Gastroesophageal sphincter (tissue), 4 donors: ENCODE results near the gene DNAJC5G. TPM values are rescaled to one million over a fixed set of nuclear protein-coding genes. Genes with fewer than 3 reads are reported as not detected.

Experiments
- ATAC-seq: fragments of 150-250 bp; one replicate; pipeline ENCODE4 v1.9.1; 2016; ENCODE audit warnings: mild to moderate bottlenecking, moderate library complexity
- H3K27ac ChIP-seq, 4 donors: fragments of 200-600 bp; sonication (generic) in 3 of 4; 1 replicate in 3 of 4; 2 replicates in 1 of 4; pipeline ENCODE4 v1.5.1; 2016 to 2019
- H3K27me3 ChIP-seq: fragments of 200-600 bp; sonication (generic); one replicate; pipeline ENCODE4 v1.5.1; 2019
- H3K36me3 ChIP-seq, 2 donors: fragments of 200-600 bp; sonication (generic); one replicate each; pipeline ENCODE4 v1.5.1; 2019; ENCODE audit warnings: control low read depth in 1 of 2
- H3K4me1 ChIP-seq, 3 donors: fragments of 200-600 bp; sonication (generic); 1 replicate in 2 of 3; 2 replicates in 1 of 3; pipeline ENCODE4 v1.5.1; 2016 to 2019; ENCODE audit warnings: control low read depth in 2 of 3
- H3K4me3 ChIP-seq, 2 donors: fragments of 200-600 bp; sonication (generic); one replicate each; pipeline ENCODE4 v1.5.1; 2019; ENCODE audit warnings: mild to moderate bottlenecking in 1 of 2, moderate library complexity in 1 of 2
- H3K9me3 ChIP-seq, 3 donors: fragments of 200-600 bp; sonication (generic); one replicate each; pipeline ENCODE4 v1.5.1; 2017 to 2019; ENCODE audit warnings: control low read depth in 2 of 3
- EP300 ChIP-seq: sonication (generic); formaldehyde crosslinking; IDR thresholded peaks from one replicate; pipeline ENCODE4 v1.6.1; 2017; ENCODE audit warnings: antibody characterized with exemption, mild to moderate bottlenecking
- POLR2A ChIP-seq, 2 donors: fragments of 450-650 bp; IDR thresholded peaks; one replicate each; pipeline ENCODE4 v1.6.1; 2017; ENCODE audit warnings: antibody characterized with exemption in 2 of 2, mild to moderate bottlenecking in 2 of 2, moderate library complexity in 1 of 2
- POLR2AphosphoS5 ChIP-seq: sonication (generic); formaldehyde crosslinking; IDR thresholded peaks from one replicate; pipeline ENCODE4 v1.6.1; 2017; ENCODE audit warnings: antibody characterized with exemption
- WGBS, 2 donors: methylation state at CpG; one replicate each; pipeline ENCODE4 v1.1.5; 2018; ENCODE audit warnings: low coverage in 1 of 2; 5-methylcytosine and 5-hydroxymethylcytosine counted together
- total RNA-seq, 4 donors: library from RNA; depleted of rRNA; stranded (reverse); fragments of >200 nt; gene quantifications; one replicate each; pipeline ENCODE4 v1.1.0, GENCODE V29; 2016
- TF ChIP-seq, protein P1 (sequence below), 4 experiments: fragments of 200-600 bp in 2 of 4; fragments of 450-650 bp in 2 of 4; sonication (generic) in 1 of 4; IDR thresholded peaks; one replicate each; pipeline ENCODE4 v1.5.1; 2017 to 2019; ENCODE audit warnings: antibody characterized with exemption in 4 of 4, mild to moderate bottlenecking in 2 of 4, moderate library complexity in 2 of 4

Gene DNAJC5G
- total RNA-seq, 4 donors from 2014 or later, result not detected

DNA sequence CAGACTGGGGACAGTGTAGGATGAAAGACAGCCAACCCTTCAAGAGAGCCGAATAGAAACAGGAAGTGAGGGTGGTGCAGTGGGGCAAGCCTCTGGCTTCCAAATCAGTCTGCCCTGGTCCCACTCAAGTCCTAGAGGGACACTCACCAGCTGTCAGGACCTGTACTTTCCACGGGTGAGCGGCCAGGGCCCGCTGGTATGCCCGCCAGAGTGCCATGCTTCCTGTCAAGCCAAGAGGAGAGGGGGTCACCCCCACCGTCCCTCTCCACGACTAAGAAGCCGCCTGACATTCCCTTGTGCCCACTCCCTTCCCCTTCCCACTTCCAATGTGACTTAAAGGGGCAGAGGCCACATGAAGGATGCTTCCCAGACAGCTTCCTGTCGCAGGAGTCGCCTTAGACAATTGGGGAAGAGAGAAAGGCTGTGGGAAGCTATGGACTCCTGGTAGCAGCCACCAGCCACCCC is 47.1 kb downstream of the DNAJC5G start:
- H3K27ac ChIP-seq, result peak overlapping the region; percentile 89 to 95 (median 92)
- H3K27me3 ChIP-seq, result no peaks in the 10 kb centered on the region
- H3K4me3 ChIP-seq, result peak overlapping the region; percentile 69 to 78
- WGBS, 2 donors, result 0 to 3% methylated on average over 2 to 5 of the region's 10 CpGs
- no peak for ATAC-seq
- H3K36me3 ChIP-seq, result peaks cover 0 to 29% of the 10 kb centered on the region in 2 donors
- no peak for TF ChIP-seq POLR2A (IDR thresholded peaks at IDR 0.05)
- no peak for TF ChIP-seq EP300
- TF ChIP-seq, protein P1, sequence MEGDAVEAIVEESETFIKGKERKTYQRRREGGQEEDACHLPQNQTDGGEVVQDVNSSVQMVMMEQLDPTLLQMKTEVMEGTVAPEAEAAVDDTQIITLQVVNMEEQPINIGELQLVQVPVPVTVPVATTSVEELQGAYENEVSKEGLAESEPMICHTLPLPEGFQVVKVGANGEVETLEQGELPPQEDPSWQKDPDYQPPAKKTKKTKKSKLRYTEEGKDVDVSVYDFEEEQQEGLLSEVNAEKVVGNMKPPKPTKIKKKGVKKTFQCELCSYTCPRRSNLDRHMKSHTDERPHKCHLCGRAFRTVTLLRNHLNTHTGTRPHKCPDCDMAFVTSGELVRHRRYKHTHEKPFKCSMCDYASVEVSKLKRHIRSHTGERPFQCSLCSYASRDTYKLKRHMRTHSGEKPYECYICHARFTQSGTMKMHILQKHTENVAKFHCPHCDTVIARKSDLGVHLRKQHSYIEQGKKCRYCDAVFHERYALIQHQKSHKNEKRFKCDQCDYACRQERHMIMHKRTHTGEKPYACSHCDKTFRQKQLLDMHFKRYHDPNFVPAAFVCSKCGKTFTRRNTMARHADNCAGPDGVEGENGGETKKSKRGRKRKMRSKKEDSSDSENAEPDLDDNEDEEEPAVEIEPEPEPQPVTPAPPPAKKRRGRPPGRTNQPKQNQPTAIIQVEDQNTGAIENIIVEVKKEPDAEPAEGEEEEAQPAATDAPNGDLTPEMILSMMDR (IDR thresholded peaks at IDR 0.05), result no peak
- no peak for TF ChIP-seq POLR2AphosphoS5
- no peaks in the 10 kb centered on the region for H3K9me3 ChIP-seq
- peaks cover 2 to 31% (median 13%) of the 10 kb centered on the region in 3 donors for H3K4me1 ChIP-seq

DNA sequence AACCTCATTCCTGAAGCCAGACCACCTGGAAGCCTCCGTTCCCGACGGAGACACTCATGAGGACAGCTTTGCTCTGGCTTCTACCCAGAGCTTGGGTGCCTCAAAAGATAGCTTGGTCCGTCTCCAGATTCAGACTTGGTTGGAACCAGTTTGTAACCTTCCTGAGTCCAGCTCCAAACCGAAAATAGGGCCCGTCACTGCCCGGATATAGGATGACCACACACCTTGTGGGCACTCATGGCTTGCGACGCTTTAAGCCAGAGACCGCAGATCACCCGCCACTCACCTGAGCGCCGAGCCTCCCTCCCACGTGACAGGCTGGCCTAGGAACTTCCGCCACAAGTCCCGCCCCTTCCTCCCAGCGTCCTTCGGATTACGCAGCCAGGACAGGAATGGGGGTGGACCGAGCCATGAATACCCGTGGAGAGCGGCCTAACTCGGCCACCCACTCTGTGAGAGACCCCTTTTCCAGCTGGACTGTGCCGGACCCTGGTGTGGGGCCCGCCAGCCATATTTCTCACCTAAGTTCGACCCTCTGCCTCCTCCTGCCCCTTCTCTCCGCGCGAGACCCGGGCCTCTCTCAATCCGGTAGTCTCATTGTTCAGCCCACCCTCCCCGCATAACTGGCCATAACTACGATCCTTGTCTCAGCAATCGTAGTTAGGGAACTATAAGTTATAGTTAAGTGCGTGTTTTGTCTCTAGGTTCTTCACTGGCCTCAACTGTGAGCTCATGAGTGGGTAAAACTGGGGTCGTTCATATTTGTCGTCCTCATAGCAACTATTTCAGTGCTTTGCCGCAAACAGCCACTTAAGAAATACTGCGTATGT is 47.7 kb downstream of the DNAJC5G start, which contains the start of gene MPV17:
Gene MPV17, minus strand, starts transcription at position 332 of the 830 bp plus-strand sequence. CDS start 580 bp downstream, outside the sequence.
- ATAC-seq, result peak; percentile 94
- H3K27ac ChIP-seq, result peak within 1 kb of the TSS; percentile 89 to 95 (median 92)
- H3K4me1 ChIP-seq, result peaks cover 2 to 31% (median 13%) of the 10 kb centered on the region in 3 donors
- H3K36me3 ChIP-seq, result peaks cover 0 to 36% of the 10 kb centered on the region in 2 donors
- WGBS, 2 donors, result 0 to 1% methylated on average over 15 to 17 of the region's 39 CpGs
- no peaks in the 10 kb centered on the region for H3K9me3 ChIP-seq
- no peaks in the 10 kb centered on the region for H3K27me3 ChIP-seq
- H3K4me3 ChIP-seq, result peak within 1 kb of the TSS; percentile 69 to 78
- TF ChIP-seq EP300 (no peak), POLR2A (IDR thresholded peaks at IDR 0.05) (peak; percentile 68 to 73), POLR2AphosphoS5 (peak; percentile 92)
- TF ChIP-seq, protein P1 (IDR thresholded peaks at IDR 0.05), result no peak

DNA sequence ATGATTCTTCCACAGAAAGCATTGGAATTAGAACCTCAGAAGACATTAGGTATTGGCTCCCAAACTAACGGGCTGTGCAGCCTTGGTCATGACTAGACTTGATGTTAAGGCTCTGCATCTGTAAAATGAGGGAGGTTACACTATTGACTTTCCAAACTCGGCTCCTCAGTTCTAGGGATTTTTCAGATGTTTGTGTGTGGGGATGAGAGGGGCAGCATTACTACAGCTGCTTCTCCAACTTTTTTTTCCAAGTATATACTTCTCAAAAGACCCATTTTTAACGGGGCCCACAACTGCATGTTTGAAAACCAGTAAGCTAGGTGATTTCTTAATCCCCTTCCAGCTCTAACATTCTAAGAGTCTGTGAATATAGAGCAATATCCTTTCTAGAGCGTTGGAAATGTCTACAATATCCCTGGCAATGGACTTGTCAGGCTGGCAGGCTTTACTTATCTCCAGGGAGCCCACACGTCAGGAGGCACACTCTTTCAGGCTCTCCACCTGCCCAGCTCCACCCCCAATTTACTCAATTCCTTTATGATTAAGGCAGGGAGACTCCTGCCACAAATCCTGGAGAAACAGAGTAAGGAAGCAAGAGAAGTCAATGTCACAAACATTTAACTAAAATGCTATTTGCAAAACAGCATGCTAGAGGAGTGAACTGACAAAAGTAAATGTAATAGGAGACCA is 48.5 kb downstream of the DNAJC5G start:
- TF ChIP-seq, protein P1 (IDR thresholded peaks at IDR 0.05), result no peak
- TF ChIP-seq POLR2AphosphoS5 (no peak), POLR2A (IDR thresholded peaks at IDR 0.05) (no peak), EP300 (no peak)
- no peak for ATAC-seq
- 11 to 14% methylated on average over 4 to 5 of the region's 5 CpGs for WGBS, 2 donors

DNA sequence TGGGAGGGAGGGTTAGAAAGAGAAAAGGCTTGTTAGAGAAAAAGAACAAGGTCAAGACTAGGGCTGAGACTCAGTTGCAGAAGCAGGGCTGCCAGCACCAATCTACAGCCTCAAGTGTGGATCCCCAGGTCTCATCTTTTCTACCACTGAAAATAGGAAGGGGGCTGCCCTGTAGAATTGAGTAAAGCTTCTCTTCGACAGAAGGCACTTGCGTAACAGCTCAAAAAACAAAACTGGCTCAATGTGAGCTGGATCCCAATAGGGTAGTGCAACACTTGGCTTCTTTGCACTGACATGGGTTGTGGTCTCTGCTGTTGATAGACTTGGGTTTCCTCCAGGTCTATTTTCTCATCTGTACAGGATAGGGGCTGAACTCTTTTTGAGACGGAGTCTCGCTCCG is 49.5 kb downstream of the DNAJC5G start:
- H3K27me3 ChIP-seq, result no peaks in the 10 kb centered on the region
- TF ChIP-seq EP300 (no peak), POLR2AphosphoS5 (no peak)
- WGBS, 2 donors, result 86 to 100% methylated on average over 2 of the region's 5 CpGs
- no peak for ATAC-seq
- peaks cover 0 to 41% of the 10 kb centered on the region in 2 donors for H3K36me3 ChIP-seq
- H3K4me1 ChIP-seq, result peaks cover 2 to 31% (median 13%) of the 10 kb centered on the region in 3 donors
- H3K9me3 ChIP-seq, result no peaks in the 10 kb centered on the region
- no peak overlapping the region for H3K4me3 ChIP-seq
- no peak overlapping the region for H3K27ac ChIP-seq

More for the DNA sequence above, 48.5 kb downstream of the DNAJC5G start:
- Histone ChIP-seq H3K9me3 (no peaks in the 10 kb centered on the region), H3K36me3 (peaks cover 0 to 36% of the 10 kb centered on the region in 2 donors), H3K27me3 (no peaks in the 10 kb centered on the region), H3K27ac (peak overlapping the region; percentile 89 to 95 (median 92)), H3K4me1 (peaks cover 2 to 31% (median 13%) of the 10 kb centered on the region in 3 donors), H3K4me3 (peak overlapping the region; percentile 69 to 78)

Other genes starting within 250 kb of the DNAJC5G start
- gene TMEM214, start 242.5 kb upstream of the DNAJC5G start, total RNA-seq, result 10 to 100 TPM; 16.7 to 39.4 (median 30.3) TPM
- gene AGBL5, start 223.8 kb upstream of the DNAJC5G start, total RNA-seq, result 10 to 100 TPM; 16.2 to 31.7 (median 23.0) TPM
- gene OST4, start 203.8 kb upstream of the DNAJC5G start, total RNA-seq, result 100 to 1,000 TPM; 201 to 353 (median 221) TPM
- 100 to 1,000 TPM in 3 of 4 donors, 10 to 100 TPM in 1; 94.1 to 257 (median 174) TPM for gene EMILIN1, start 196.8 kb upstream of the DNAJC5G start, total RNA-seq
- gene KHK, start 188.7 kb upstream of the DNAJC5G start, total RNA-seq, result 1 to 10 TPM; 1.2 to 6.1 (median 1.9) TPM
- gene CGREF1, start 156.3 kb upstream of the DNAJC5G start, total RNA-seq, result 1 to 10 TPM in 1 of 4 donors, not detected in 3; 1.0 TPM
- 1 to 10 TPM in 1 of 4 donors, not detected in 3; 1.5 TPM for gene ABHD1, start 151.6 kb upstream of the DNAJC5G start, total RNA-seq
- 10 to 100 TPM; 47.0 to 83.9 (median 50.8) TPM for gene PREB, start 140.8 kb upstream of the DNAJC5G start, total RNA-seq
- gene PRR30, start 136.0 kb upstream of the DNAJC5G start, total RNA-seq, result not detected
- gene TCF23, start 126.4 kb upstream of the DNAJC5G start, total RNA-seq, result under 1 TPM in 1 of 4 donors, not detected in 3; 0.13 TPM
- gene ATRAID, start 63.4 kb upstream of the DNAJC5G start, total RNA-seq, result 100 to 1,000 TPM; 124 to 147 (median 129) TPM
- gene SLC5A6, start 63.2 kb upstream of the DNAJC5G start, total RNA-seq, result 10 to 100 TPM in 3 of 4 donors, 1 to 10 TPM in 1; 8.3 to 16.8 (median 13.5) TPM
- gene CAD, start 58.1 kb upstream of the DNAJC5G start, total RNA-seq, result 10 to 100 TPM; 12.1 to 23.3 (median 16.3) TPM
- not detected for gene SLC30A3, start 12.4 kb upstream of the DNAJC5G start, total RNA-seq
- gene TRIM54, start 7.0 kb downstream of the DNAJC5G start, total RNA-seq, result under 1 TPM in 2 of 4 donors, not detected in 2; 0.15 to 0.31 TPM
- gene UCN, start 33.0 kb downstream of the DNAJC5G start, total RNA-seq, result 1 to 10 TPM in 3 of 4 donors, under 1 TPM in 1; 0.67 to 5.0 (median 2.0) TPM
- 10 to 100 TPM; 57.9 to 93.4 (median 66.4) TPM for gene MPV17, start 47.7 kb downstream of the DNAJC5G start, total RNA-seq
- 10 to 100 TPM; 26.2 to 68.5 (median 32.0) TPM for gene GTF3C2, start 81.3 kb downstream of the DNAJC5G start, total RNA-seq
- gene EIF2B4, start 94.9 kb downstream of the DNAJC5G start, total RNA-seq, result 10 to 100 TPM; 40.8 to 54.9 (median 48.8) TPM
- gene SNX17, start 95.2 kb downstream of the DNAJC5G start, total RNA-seq, result 100 to 1,000 TPM; 104 to 130 (median 118) TPM
- gene ZNF513, start 105.3 kb downstream of the DNAJC5G start, total RNA-seq, result 10 to 100 TPM in 2 of 4 donors, 1 to 10 TPM in 2; 6.6 to 16.3 (median 11.0) TPM
- 10 to 100 TPM; 50.2 to 74.2 (median 58.8) TPM for gene PPM1G, start 134.2 kb downstream of the DNAJC5G start, total RNA-seq
- gene NRBP1, start 153.2 kb downstream of the DNAJC5G start, total RNA-seq, result 10 to 100 TPM; 78.5 to 90.7 (median 89.1) TPM
- gene KRTCAP3, start 166.9 kb downstream of the DNAJC5G start, total RNA-seq, result 1 to 10 TPM in 1 of 4 donors, under 1 TPM in 1, not detected in 2; 0.94 to 1.1 TPM
- 10 to 100 TPM; 17.9 to 34.8 (median 30.3) TPM for gene IFT172, start 214.3 kb downstream of the DNAJC5G start, total RNA-seq
- 10 to 100 TPM in 2 of 4 donors, 1 to 10 TPM in 2; 7.0 to 11.7 (median 9.9) TPM for gene FNDC4, start 219.8 kb downstream of the DNAJC5G start, total RNA-seq
- under 1 TPM in 1 of 4 donors, not detected in 3; 0.58 TPM for gene GCKR, start 221.4 kb downstream of the DNAJC5G start, total RNA-seq